HG02885 (cell line): Measurements from ENCODE around the gene P4HTM.

Experiments used
- ATAC-seq: cut with Tn5 transposase; IDR thresholded peaks from one replicate; pipeline ENCODE4 v1.9.1; 2021; ENCODE audit warnings: mild to moderate bottlenecking; ENCODE audit not compliant: unreplicated experiment, poor library complexity

P4HTM gene

GRCh38 chr3:48989796-48990635 lies at the start of gene P4HTM:
P4HTM (plus strand) TSS chr3:48990241; CDS start chr3:48990257, 16 bp downstream.
- peak; percentile 60 for ATAC-seq

- ATAC-seq: no peak
These were observed 44.6 kb upstream of the P4HTM start for GRCh38 chr3:48945432-48945831.

GRCh38 chr3:48945891-48946549 lies 44.0 kb upstream of the P4HTM start:
- no peak for ATAC-seq

- no peak for ATAC-seq
These were observed 40.7 kb upstream of the P4HTM start for GRCh38 chr3:48949376-48949717.

- no peak for ATAC-seq
These were observed 40.0 kb upstream of the P4HTM start for GRCh38 chr3:48950051-48950450.

GRCh38 chr3:48951764-48952163 lies 38.3 kb upstream of the P4HTM start:
- no peak for ATAC-seq

GRCh38 chr3:48952510-48953118 lies 37.4 kb upstream of the P4HTM start:
- ATAC-seq: no peak

- ATAC-seq: no peak
These were observed 32.9 kb upstream of the P4HTM start for GRCh38 chr3:48957006-48957705.

GRCh38 chr3:48960841-48961413 lies 29.1 kb upstream of the P4HTM start:
- ATAC-seq: no peak

- no peak for ATAC-seq
These were observed 27.7 kb upstream of the P4HTM start for GRCh38 chr3:48962340-48962739.

- ATAC-seq: no peak
These were observed 27.1 kb upstream of the P4HTM start for GRCh38 chr3:48962939-48963338.

GRCh38 chr3:48963591-48963990 lies 26.4 kb upstream of the P4HTM start:
- no peak for ATAC-seq

- no peak for ATAC-seq
These were observed 23.7 kb upstream of the P4HTM start for GRCh38 chr3:48966367-48966766.

- ATAC-seq: no peak
These were observed 23.1 kb upstream of the P4HTM start for GRCh38 chr3:48966876-48967361.

GRCh38 chr3:48970586-48970985 lies 19.5 kb upstream of the P4HTM start:
- no peak for ATAC-seq

GRCh38 chr3:48974076-48974864 lies 15.8 kb upstream of the P4HTM start:
- no peak for ATAC-seq

- no peak for ATAC-seq
These were observed 10.6 kb upstream of the P4HTM start for GRCh38 chr3:48979451-48979850.

GRCh38 chr3:48980295-48980694 lies 9.7 kb upstream of the P4HTM start:
- no peak for ATAC-seq

GRCh38 chr3:48982016-48982415 lies 8.0 kb upstream of the P4HTM start:
- ATAC-seq: no peak

- ATAC-seq: no peak
These were observed 7.4 kb upstream of the P4HTM start for GRCh38 chr3:48982686-48983085.
